NOMO-1 treated with dmso at 0.1 percent for 144 hours (cell line): ENCODE data around the gene AHRR.
"Not testable (repeated sequence)": the region's sequence is repeated elsewhere in the genome, so short reads cannot be mapped to it uniquely, and the experiment has no call there.

Source experiments
- DNase-seq: peaks from one replicate; lab custom pipeline; 2025; ENCODE audit not compliant: unreplicated experiment; lab: John Stamatoyannopoulos, UW

The AHRR gene

DNA sequence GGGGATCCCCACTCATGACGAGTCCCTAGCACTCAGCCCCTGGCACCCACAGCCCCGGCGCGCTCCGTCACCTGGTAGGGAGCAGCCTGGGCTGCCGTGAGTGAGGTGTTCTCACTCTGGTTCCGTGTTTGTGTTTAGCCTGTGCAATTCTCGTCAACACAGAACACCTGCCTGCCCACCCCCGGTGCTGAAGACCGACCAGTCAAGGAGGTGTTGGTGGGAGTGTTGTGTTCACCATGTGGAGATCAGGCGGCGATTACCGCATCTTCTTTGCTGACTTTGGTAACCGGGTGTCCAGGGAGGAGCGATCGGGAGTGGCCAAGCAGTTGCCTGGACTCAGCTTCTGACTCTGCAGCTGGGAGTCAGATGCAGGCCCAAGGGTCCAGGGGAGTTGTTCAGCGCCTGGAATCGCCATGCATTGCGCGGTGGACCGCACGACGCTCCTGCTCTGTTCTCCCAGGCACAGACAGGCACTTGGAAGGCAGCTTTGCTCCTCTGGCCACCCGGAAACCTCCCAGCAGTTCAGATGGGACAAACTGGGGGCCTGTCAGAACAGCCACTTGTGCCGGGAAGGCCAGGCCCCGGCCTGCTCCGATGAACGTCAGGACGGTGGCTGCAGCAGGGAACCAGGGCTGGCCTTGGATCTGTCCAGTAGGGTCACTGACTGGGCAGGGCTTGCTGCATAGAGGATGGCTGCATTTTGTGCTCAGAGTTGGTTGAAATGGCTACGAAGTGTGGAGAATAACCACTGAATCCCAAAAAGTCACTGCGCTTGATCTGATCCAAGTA lies 149.6 kb downstream of the AHRR start:
- no peak for DNase-seq

DNA sequence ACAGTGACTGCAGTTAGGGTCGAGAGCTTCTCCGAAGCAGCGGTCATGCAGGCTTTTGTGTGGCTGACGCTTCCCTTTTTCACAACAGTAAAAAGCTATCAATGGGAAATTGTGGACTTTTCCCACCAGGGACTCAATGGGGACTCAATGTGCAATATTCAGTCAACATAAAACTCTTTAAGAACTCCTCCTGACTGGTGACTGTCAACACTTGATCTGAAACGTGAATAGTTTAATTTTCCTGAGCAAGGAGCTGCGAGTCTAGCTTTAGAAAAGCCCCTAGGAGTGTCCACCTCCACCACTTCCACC lies 150.2 kb downstream of the AHRR start:
- peak; percentile 35 for DNase-seq

GRCh38 chr5:472076-472655 lies 150.7 kb downstream of the AHRR start:
- no peak for DNase-seq

DNA sequence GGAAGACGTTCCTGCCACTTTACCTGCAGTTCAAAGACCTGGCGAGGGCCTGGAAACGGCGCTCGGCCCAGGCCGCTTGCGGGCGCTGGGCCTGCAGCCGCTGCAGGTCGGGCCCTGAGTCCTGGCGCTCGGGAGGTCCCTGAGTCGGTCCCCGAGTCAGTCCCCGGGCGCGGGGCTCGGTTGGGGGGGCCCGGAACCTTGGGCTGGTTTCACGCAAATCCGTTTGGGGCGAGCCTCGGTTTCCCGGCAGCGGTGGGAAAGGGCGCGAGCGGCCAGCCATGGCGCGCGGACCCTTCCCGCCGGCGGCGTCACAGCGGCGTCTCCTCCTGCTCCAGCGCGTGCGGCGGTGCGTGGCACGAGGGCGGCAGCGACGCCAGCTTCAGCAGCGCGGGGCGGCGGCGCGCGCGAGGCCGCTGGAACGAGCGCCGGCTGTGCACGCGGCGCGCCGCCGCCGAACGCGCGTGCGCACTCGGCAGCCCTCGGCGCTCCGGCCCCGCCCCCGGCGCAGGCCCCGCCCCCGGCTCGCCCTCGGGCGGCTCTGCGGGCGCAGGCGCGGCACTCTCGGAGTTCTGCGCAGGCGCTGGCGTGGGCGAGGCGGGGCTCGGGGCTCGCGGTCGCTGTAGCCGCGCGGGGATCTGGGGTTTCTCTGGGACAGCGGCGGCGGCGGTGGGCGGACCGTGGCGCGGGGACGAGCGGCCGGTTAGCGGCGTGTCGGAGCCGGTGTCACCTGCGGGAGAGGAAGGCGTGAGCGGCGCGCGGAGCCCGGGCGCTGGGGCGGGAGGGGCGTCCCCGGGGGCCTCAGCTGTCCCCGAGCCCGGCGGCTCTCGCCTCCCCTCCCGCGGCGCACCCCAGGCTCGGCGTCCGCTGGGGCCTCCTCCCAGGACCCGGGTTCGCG lies 151.4 kb downstream of the AHRR start:
- peak; percentile 95 for DNase-seq

DNA sequence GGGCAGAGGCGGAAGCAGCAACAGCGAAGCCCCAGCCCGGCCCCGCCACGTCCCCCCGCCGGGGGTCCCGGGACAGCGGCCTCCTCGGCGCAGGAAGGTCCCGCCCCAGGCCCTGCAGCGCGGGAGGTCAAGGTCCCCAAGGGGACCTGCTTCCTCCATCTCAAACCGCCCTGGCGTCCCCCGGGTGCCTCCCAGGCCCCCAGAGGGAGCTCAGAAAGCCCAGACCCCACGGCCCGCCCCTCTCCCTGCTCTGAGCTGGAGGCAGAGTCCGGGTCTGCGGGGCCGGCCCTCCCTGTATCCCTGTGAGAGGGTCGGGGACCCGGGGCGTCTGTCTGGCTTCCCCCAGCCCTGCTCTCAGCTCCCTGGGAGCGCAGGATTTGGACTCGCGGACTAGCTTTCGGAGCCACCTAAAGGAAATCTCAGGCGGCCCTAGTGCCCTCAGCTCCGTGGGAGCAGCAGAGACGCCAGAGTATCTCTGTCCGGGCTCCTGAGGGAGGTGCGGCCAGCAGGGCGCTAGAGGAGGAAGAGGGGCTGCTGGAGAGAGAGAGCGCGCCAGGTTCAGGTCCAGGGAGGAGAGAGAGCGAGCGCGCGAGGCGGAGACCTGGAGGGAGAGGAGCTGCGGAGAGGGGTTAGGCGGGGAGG lies 152.2 kb downstream of the AHRR start:
- DNase-seq: peak; percentile 65

- DNase-seq: not testable (repeated sequence)
Measured at GRCh38 chr5:474232-474839, 152.8 kb downstream of the AHRR start.

DNA sequence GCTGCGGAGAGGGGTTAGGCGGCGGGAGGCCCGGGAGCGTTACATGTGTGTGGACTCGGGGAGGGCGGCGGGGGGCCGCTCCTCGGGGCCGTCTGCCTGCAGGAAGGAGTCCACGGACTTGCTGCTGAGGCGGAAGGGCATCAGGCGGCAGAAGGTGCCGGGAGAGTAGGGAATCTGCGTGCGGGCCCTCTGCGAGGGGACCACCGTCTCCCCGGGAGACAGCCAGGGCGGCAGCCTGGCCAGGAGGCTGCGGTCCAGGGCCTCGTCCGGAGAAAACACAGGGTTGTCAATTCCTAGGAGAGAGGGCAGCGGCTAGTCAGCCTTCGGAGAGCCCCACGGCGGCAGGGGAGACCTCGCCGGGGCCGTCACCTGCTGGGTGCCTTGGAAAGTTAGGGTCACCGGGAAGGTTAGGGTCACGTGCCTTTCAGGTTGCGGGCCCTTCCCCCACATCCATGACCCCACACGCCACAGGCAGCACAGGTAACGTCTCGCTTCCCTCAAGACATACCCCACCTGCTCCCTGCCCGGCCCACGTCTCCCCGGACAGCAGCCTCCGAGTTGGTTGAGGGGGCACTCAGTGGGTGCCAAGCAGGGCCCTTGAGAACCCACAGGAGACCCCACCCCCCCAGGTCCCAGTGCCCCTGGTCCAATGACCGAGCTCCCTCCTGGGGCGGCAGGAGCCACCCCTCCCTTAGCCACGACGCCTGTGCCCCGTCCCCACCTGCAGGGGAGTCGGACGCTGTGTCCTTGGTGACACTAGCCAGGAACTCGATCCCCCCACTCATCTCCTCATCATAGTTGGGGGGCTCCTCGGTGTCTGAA lies 153.5 kb downstream of the AHRR start:
- no peak for DNase-seq

- DNase-seq: no peak
Measured at GRCh38 chr5:475704-476101, 154.2 kb downstream of the AHRR start.

DNA sequence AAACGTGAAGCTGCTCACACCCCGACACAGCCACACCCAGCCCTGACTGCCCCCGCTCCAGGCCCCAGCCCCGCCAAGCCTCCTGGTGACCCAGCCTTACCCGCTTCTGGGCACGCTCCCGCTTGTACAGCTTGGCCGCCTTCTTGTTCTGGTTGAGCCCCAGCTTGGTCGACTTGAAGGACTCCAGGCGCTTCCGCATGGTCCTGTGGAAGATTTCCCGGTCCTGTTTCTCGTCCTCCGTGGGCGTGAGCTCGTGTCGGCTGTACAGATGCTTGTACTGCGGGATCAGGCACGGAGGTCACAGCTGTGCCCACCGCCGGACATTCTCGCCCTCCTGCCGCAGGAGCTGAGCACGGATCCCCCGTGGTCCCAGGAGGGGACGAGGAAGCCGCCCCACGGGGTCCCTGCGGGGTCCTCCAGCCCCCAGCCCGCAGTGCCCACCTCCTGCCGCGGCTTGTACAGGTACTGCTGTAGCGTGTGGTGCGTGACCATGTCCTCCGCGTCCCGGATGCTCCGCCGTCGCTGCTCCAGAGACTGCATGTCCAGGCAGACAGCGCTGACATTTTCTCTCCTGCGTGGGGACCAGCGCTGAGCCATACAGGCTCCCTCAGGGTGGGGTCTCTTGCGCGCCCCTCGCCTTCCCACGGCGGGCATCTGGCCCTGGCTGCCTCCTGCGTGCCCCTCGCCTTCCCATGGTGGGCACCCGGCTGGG lies 154.7 kb downstream of the AHRR start:
- DNase-seq: no peak

GRCh38 chr5:476814-477175 lies 155.3 kb downstream of the AHRR start:
- no peak for DNase-seq

DNA sequence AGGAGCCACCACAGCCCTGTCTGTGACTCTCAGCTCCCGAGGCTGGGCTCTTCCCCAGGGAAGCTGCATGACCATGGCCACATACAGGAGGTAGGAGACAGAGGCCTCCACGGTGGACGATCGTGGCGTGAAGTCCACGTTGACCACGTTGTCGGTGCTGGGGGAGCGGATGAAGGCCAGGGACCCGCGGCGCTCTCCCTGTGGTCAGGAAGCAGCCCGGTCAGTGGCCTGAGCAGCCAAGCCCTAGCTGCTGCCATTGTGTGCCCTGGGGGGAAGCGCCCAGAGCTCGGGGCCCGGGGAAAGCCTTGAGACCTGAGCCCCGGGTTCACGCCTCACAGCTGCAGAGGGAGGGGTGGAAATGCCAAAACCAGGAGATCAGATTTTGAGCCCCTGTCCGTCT lies 155.7 kb downstream of the AHRR start:
- DNase-seq: no peak

DNA sequence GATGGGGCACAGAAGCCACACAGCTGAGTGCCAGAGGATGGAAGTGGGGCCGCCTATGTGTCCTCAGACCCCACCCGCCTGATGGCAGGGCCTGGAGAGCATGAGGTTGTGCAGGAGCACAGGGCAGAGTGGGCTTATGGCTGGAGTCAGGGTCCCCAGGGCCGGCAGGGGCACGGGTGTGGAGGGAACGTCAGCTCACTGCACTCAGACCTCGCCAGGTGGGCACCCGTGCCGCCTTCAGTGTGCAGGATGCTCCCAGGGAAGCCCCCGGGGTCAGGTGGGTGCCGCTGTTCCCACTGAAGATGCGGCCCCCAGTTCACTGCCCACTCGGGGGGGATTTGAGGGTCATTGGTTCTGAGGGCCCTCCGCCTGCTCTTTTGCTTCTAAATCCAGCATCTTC lies 156.4 kb downstream of the AHRR start:
- no peak for DNase-seq

DNA sequence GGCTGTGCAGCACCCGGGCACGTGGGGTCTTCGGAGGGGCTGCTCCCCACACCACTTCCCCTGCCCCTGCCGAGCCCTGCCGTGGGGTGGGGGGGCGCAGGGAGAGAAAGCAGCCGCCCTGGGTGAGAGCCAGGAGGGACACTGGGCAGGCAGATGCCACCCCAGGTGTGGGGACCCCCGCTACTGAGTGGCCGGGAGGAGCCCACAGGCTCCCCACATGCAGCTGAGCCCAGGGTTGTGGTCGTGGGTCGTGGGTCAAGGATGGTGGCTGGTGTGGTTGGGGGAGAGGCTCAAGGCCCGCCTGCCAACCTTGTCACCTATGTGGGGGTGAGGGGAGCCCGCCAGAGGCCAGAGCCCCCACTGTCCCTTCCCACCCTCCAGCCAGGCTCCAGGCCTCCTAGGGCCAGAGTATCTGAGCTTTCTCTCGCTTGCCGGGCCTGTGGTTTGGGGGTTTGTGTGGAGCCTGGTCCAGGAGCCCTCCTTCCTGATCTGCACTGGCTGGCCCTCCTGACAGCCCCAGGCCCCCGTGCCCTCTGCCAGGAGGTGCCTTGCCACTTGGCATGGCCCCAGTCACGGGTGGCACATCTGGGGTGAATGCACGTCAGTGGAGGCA lies 157.0 kb downstream of the AHRR start:
- DNase-seq: no peak

GRCh38 chr5:478982-479535 lies 157.5 kb downstream of the AHRR start:
- no peak for DNase-seq

DNA sequence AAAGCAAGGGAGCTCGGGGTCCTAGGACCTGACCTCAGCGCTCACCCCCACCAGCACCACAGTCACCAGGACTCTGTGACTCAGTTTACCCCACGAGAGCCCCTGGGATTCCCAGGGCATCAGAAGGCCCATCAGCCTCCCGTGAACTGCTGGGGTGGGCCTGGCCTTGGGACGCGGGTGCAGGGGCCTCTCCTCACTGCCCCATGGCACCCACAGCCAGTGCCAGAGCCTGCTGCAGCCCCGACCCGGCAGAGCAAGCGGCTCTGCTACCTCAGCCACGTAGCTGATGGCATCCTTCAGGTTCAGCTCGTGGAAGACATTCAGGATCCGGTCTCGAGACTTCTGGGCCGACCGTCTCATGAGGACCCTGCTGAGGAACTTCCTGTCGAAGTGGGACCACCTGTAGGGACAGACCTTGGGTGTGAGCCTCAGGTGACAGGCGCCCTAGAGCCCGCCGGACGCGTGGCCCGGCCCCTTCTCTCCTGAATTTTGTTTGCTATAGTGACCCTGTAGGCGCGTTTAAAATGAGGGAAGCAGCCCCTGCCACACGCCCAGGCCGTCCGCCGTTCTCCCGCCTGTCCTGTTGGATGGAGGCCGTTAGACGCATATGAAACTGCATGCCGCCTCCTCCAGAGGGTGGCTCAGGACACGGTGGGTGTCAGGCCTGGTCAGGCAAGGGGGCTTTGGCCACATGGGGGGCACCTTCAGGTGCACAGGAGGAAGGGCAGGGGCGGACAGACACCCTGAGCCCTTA lies 158.2 kb downstream of the AHRR start:
- no peak for DNase-seq

- no peak for DNase-seq
Measured at GRCh38 chr5:481347-481746, 159.8 kb downstream of the AHRR start.

- DNase-seq: no peak
Measured at GRCh38 chr5:482021-482420, 160.5 kb downstream of the AHRR start.

GRCh38 chr5:482506-482905 lies 161.0 kb downstream of the AHRR start:
- no peak for DNase-seq
